Right lobe of liver (tissue), 6 donors: ENCODE data around the gene STPG4. TPM values are rescaled to one million over a fixed set of nuclear protein-coding genes. Genes with fewer than 3 reads are reported as not detected.
A peak's percentile ranks its signal among the peaks of the same experiment; 100 is the strongest.

ENCODE experiments used
- ATAC-seq, 4 donors: fragments of 200-7000 bp; cut with Tn5 transposase; one replicate each; pipeline ENCODE4 v1.9.1; 2020; ENCODE audit warnings: mild to moderate bottlenecking in 4 of 4, moderate library complexity in 4 of 4
- DNase-seq, 3 donors: peaks; one replicate each; pipeline ENCODE4 v3.0.0-alpha.2; 2020
- H3K27ac ChIP-seq, 3 donors: fragments of 200-600 bp; one replicate each; pipeline ENCODE4 v1.8.0; 2022
- H3K27me3 ChIP-seq, 2 donors: fragments of 200-600 bp; one replicate each; pipeline ENCODE4 v1.8.0; 2022
- H3K36me3 ChIP-seq, 4 donors: fragments of 200-600 bp; sonication (generic) in 1 of 4; one replicate each; pipeline versions ENCODE4 v1.5.1 to v1.8.0; 2017 to 2022; ENCODE audit warnings: control low read depth in 1 of 4
- H3K4me1 ChIP-seq, 4 donors: fragments of 200-600 bp; sonication (generic) in 1 of 4; one replicate each; pipeline versions ENCODE4 v1.5.1 to v1.8.0; 2017 to 2022; ENCODE audit warnings: control low read depth in 1 of 4
- H3K4me3 ChIP-seq, 3 donors: fragments of 200-600 bp; one replicate each; pipeline ENCODE4 v1.8.0; 2022
- H3K9me3 ChIP-seq, 4 donors: fragments of 200-600 bp; sonication (generic) in 1 of 4; one replicate each; pipeline versions ENCODE4 v1.5.1 to v1.8.0; 2017 to 2022; ENCODE audit warnings: control low read depth in 1 of 4
- POLR2A ChIP-seq: fragments of 450-650 bp; IDR thresholded peaks from one replicate; pipeline ENCODE4 v1.6.1; 2017; ENCODE audit warnings: antibody characterized with exemption, mild to moderate bottlenecking
- WGBS: methylation state at CpG from one replicate; pipeline ENCODE4 v1.1.6; 2018; ENCODE audit warnings: low coverage, low lambda C conversion rate; ENCODE audit not compliant: insufficient coverage; ENCODE audit errors: missing lambda C conversion rate; 5-methylcytosine and 5-hydroxymethylcytosine counted together
- intact Hi-C, 2 donors: fragments of 100-400 bp; cut with DNase I; formaldehyde crosslinking; loops; one replicate each; pipeline versions ENCODE4 v1.11.2 to v1.14.1; 2022
- total RNA-seq, 6 experiments: library from RNA; depleted of rRNA in 2 of 6; stranded (reverse); fragments of >200 nt in 2 of 6; fragmentation: NEBNext Ultra II Directional in 3 of 6; extraction: Animal tissue kit (Norgen Biotek cat#: 25700) in 3 of 6; gene quantifications; one replicate each; pipeline versions ENCODE4 v1.1.0 to v1.2.4, GENCODE V29; 2016 to 2023
- TF ChIP-seq, protein P1 (sequence below), 4 donors: fragments of 200-600 bp in 3 of 4; fragments of 450-650 bp in 1 of 4; IDR thresholded peaks; one replicate each; pipeline versions ENCODE4 v1.5.1 to v1.8.0; 2016 to 2022; ENCODE audit warnings: antibody characterized with exemption in 4 of 4, mild to moderate bottlenecking in 2 of 4
- donor health status: DM: no; HTN: yes; CAD: no.
- donor health status: DM: no; HTN: no; CAD: no.
- donor health status: DM: no; HTN: no; CAD: no.
- donor health status: DM: no; HTN: yes; CAD: no.
- donor health status: DM: no; HTN: yes; CAD: no.

Gene STPG4
- total RNA-seq, 6 experiments from 2014 or later: not detected

DNA sequence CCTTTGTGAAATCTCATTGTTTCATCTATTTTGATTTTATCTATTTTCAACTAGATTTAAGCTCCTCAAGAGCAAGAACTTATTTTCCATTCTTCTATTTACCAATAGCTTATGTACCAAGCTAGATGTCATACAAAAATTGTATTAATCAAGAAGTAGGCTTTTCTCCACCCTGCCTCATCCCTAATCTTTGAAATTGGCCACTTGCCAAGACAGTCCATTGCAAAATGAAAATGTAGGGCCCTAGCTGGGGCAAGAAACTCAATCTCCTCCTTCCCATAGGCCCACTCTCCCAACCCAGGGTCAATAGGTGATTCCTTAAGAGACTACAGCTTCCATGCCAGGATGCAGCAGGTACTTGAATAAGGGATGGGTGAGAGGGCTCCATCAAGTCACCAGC is 39.3 kb upstream of the STPG4 start:
- no peaks in the 10 kb centered on the region for H3K36me3 ChIP-seq
- no peak for TF ChIP-seq POLR2A
- TF ChIP-seq, protein P1, sequence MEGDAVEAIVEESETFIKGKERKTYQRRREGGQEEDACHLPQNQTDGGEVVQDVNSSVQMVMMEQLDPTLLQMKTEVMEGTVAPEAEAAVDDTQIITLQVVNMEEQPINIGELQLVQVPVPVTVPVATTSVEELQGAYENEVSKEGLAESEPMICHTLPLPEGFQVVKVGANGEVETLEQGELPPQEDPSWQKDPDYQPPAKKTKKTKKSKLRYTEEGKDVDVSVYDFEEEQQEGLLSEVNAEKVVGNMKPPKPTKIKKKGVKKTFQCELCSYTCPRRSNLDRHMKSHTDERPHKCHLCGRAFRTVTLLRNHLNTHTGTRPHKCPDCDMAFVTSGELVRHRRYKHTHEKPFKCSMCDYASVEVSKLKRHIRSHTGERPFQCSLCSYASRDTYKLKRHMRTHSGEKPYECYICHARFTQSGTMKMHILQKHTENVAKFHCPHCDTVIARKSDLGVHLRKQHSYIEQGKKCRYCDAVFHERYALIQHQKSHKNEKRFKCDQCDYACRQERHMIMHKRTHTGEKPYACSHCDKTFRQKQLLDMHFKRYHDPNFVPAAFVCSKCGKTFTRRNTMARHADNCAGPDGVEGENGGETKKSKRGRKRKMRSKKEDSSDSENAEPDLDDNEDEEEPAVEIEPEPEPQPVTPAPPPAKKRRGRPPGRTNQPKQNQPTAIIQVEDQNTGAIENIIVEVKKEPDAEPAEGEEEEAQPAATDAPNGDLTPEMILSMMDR (IDR thresholded peaks at IDR 0.05): no peak
- DNase-seq: no peak
- H3K4me1 ChIP-seq: peaks cover 0 to 33% (median 8%) of the 10 kb centered on the region in 4 donors
- H3K27ac ChIP-seq: no peak overlapping the region
- intact Hi-C loops: no loop called here
- H3K27me3 ChIP-seq: no peaks in the 10 kb centered on the region
- no peaks in the 10 kb centered on the region for H3K9me3 ChIP-seq
- H3K4me3 ChIP-seq: no peak overlapping the region
- ATAC-seq: no peak

GRCh38 chr2:47193607-47194006 is 38.5 kb upstream of the STPG4 start:
- ATAC-seq: peak in 1 of 4 donors; percentile 19
- H3K4me1 ChIP-seq: peaks cover 0 to 33% (median 8%) of the 10 kb centered on the region in 4 donors
- intact Hi-C loops: no loop called here
- TF ChIP-seq POLR2A: no peak
- TF ChIP-seq, protein P1 (IDR thresholded peaks at IDR 0.05): no peak
- H3K36me3 ChIP-seq: no peaks in the 10 kb centered on the region
- 46% methylated on average over 6 of the region's 6 CpGs for WGBS
- no peak overlapping the region for H3K4me3 ChIP-seq
- no peak overlapping the region for H3K27ac ChIP-seq
- no peak for DNase-seq
- H3K27me3 ChIP-seq: no peaks in the 10 kb centered on the region
- H3K9me3 ChIP-seq: no peaks in the 10 kb centered on the region

DNA sequence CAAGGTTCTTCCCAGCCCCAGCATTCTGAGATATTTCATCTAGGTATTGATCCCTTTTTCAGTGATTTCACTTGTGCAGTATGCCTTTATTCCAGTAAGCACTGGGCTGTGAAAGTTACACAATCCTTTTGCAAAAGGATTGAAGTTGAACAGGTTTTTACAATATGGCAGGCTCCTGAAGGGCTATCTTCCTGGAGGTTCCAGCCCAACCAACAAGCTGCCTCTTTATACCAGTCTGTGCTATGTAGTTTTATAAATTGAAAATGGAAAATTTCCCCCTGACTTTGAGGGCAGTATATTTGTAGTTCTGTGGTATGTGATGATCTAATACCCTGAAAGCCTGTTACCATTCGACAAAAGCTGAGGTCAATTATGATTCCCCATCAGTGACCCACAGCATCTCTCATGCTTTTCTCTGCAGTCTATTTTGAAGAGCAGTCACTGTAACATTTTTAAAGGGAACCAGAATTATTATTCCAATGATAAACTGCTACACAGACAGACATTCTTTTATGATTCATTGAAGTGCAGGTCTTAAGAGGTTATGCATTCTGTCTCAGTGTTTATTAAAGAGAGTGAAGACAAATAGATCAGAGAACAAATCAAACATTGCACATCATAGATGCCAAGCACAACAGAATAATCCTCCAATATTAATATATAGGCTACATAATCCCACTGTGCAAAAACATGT is 35.2 kb upstream of the STPG4 start:
- Histone ChIP-seq H3K4me3 (no peak overlapping the region), H3K27me3 (no peaks in the 10 kb centered on the region), H3K27ac (no peak overlapping the region), H3K36me3 (no peaks in the 10 kb centered on the region), H3K9me3 (no peaks in the 10 kb centered on the region), H3K4me1 (peaks cover 0 to 27% (median 8%) of the 10 kb centered on the region in 4 donors)
- 54% methylated on average over 1 of the region's 1 CpG for WGBS
- intact Hi-C loops: no loop called here
- TF ChIP-seq, protein P1 (IDR thresholded peaks at IDR 0.05): no peak
- TF ChIP-seq POLR2A: no peak
- DNase-seq: no peak
- peak in 3 of 4 donors; percentile 46 to 59 (median 58) for ATAC-seq

GRCh38 chr2:47189635-47190034 is 34.5 kb upstream of the STPG4 start:
- no peaks in the 10 kb centered on the region for H3K27me3 ChIP-seq
- no peaks in the 10 kb centered on the region for H3K9me3 ChIP-seq
- H3K27ac ChIP-seq: no peak overlapping the region
- no peaks in the 10 kb centered on the region for H3K36me3 ChIP-seq
- no peak overlapping the region for H3K4me3 ChIP-seq
- ATAC-seq (peak in 1 of 4 donors; percentile 13), DNase-seq (no peak)
- H3K4me1 ChIP-seq: peaks cover 0 to 27% (median 8%) of the 10 kb centered on the region in 4 donors
- intact Hi-C loops: no loop called here
- WGBS: 100% methylated on average over 1 of the region's 1 CpG
- TF ChIP-seq POLR2A: no peak
- TF ChIP-seq, protein P1 (IDR thresholded peaks at IDR 0.05): no peak
